ENCODE data around the gene MEGF11. TPM values are rescaled to one million over a fixed set of nuclear protein-coding genes. Genes with fewer than 3 reads are reported as not detected.

MEGF11 gene
- total RNA-seq, 1 donor from 2014 or later = not detected

Small RNAs within 50 kb of the gene (microRNA-seq; reads per million reads assigned to microRNA genes)
- not detected for gene MIR4311

Other genes with a start within 250 kb of the MEGF11 start
- gene DIS3L, start 39.8 kb upstream of the MEGF11 start, total RNA-seq = 30.9 TPM
- gene TIPIN, start 102.9 kb upstream of the MEGF11 start, total RNA-seq = 4.3 TPM
- 38.7 TPM for gene MAP2K1, start 133.2 kb upstream of the MEGF11 start, total RNA-seq
- 32.0 TPM for gene SNAPC5, start 244.0 kb upstream of the MEGF11 start, total RNA-seq

Data from cardiac septum (tissue), 1 donor.